HTERT RPE-1 (cell line): ENCODE measurements around the gene ARSI.

Experiments
- in situ Hi-C: fragments of 300-500 bp; cut with MboI; formaldehyde crosslinking; loops from 4 replicates; pipeline ENCODE4 v1.14.3; 2020; ENCODE audit warnings: low sequenced_read_pairs

ARSI gene

GRCh38 chr5:150295172-150295634 is 7.5 kb downstream of the ARSI start:
- in situ Hi-C loops: no loop called here

- in situ Hi-C loops: no loop called here
Measured at GRCh38 chr5:150294551-150295071, 8.1 kb downstream of the ARSI start.

- in situ Hi-C loops: no loop called here
Measured at GRCh38 chr5:150293091-150293941, 9.4 kb downstream of the ARSI start.

GRCh38 chr5:150291388-150292385 is 11.0 kb downstream of the ARSI start:
- in situ Hi-C loops: no loop called here

- in situ Hi-C loops: no loop called here
Measured at GRCh38 chr5:150289551-150290390, 12.9 kb downstream of the ARSI start, which contains the start of gene CAMK2A. TSS of gene CAMK2A (minus strand) at chr5:150289773. CDS start at chr5:150289625, 148 bp downstream.

GRCh38 chr5:150288791-150289190 is 13.9 kb downstream of the ARSI start:
- in situ Hi-C loops: no loop called here

- in situ Hi-C loops: no loop called here
Measured at GRCh38 chr5:150288361-150288760, 14.3 kb downstream of the ARSI start.

- in situ Hi-C loops: no loop called here
Measured at GRCh38 chr5:150286820-150287219, 15.9 kb downstream of the ARSI start.

GRCh38 chr5:150285114-150285513 is 17.6 kb downstream of the ARSI start:
- in situ Hi-C loops: no loop called here

GRCh38 chr5:150284311-150284710 is 18.4 kb downstream of the ARSI start:
- in situ Hi-C loops: no loop called here

- in situ Hi-C loops: no loop called here
Measured at GRCh38 chr5:150283904-150284303, 18.8 kb downstream of the ARSI start.

- in situ Hi-C loops: no loop called here
Measured at GRCh38 chr5:150281987-150282386, 20.7 kb downstream of the ARSI start.

- in situ Hi-C loops: no loop called here
Measured at GRCh38 chr5:150279330-150280020, 23.2 kb downstream of the ARSI start.

GRCh38 chr5:150278916-150279315 is 23.8 kb downstream of the ARSI start:
- in situ Hi-C loops: no loop called here

GRCh38 chr5:150278046-150278730 is 24.5 kb downstream of the ARSI start:
- in situ Hi-C loops: no loop called here

GRCh38 chr5:150277043-150277442 is 25.7 kb downstream of the ARSI start:
- in situ Hi-C loops: no loop called here

- in situ Hi-C loops: no loop called here
Measured at GRCh38 chr5:150274811-150275210, 27.9 kb downstream of the ARSI start.

- in situ Hi-C loops: no loop called here
Measured at GRCh38 chr5:150272531-150272930, 30.2 kb downstream of the ARSI start.

- in situ Hi-C loops: no loop called here
Measured at GRCh38 chr5:150271923-150272322, 30.8 kb downstream of the ARSI start.
